A673 (cell line): Measurements from ENCODE around the gene FAAP20. TPM values are rescaled to one million over a fixed set of nuclear protein-coding genes. Genes with fewer than 3 reads are reported as not detected.
A peak's percentile ranks its signal among the peaks of the same experiment; 100 is the strongest.

ENCODE experiments used
- BruUV-seq: library from RNA; stranded (reverse); fragments of 400-500 nt; replicated peaks from 2 replicates; lab custom pipeline; 2021; lab: Mats Ljungman, UMichigan
- CTCF ChIA-PET: fragments of 300-600 bp; sonication (Branson Sonifier 250); formaldehyde crosslinking; loops from one replicate; lab custom pipeline; 2022; ENCODE audit warnings: antibody characterized with exemption; lab: Charles Lee
- POLR2A ChIA-PET: fragments of 300-600 bp; sonication (Branson Sonifier 250); formaldehyde crosslinking; loops from one replicate; lab custom pipeline; 2022; ENCODE audit warnings: antibody characterized with exemption; ENCODE audit not compliant: low non-redundant PET; lab: Charles Lee
- DNase-seq: peaks from one replicate; pipeline ENCODE4 v3.0.0-alpha.2; 2015; ENCODE audit warnings: low spot score
- H3K27ac ChIP-seq: fragments of 200-600 bp; sonication (generic); 2 replicates; pipeline ENCODE4 v1.5.1; 2016; ENCODE audit warnings: mixed run types, low read depth, mild to moderate bottlenecking, mixed read lengths, antibody characterized with exemption, low read length; ENCODE audit not compliant: poor library complexity, severe bottlenecking
- H3K27me3 ChIP-seq: fragments of 200-600 bp; sonication (generic); replicated peaks from 2 replicates; pipeline ENCODE4 v1.6.1; 2017; ENCODE audit warnings: mixed run types, low read depth, mild to moderate bottlenecking, mixed read lengths, antibody characterized with exemption, low read length; ENCODE audit not compliant: insufficient read depth, poor library complexity
- H3K36me3 ChIP-seq: fragments of 200-600 bp; sonication (generic); 2 replicates; pipeline ENCODE4 v1.6.1; 2016; ENCODE audit warnings: mixed run types, mild to moderate bottlenecking, mixed read lengths, antibody characterized with exemption, low read length; ENCODE audit not compliant: insufficient read depth, poor library complexity, severe bottlenecking
- H3K4me1 ChIP-seq: fragments of 200-600 bp; sonication (generic); 2 replicates; pipeline ENCODE4 v1.6.1; 2017; ENCODE audit warnings: mixed run types, mild to moderate bottlenecking, mixed read lengths, antibody characterized with exemption, low read length; ENCODE audit not compliant: insufficient read depth, poor library complexity, severe bottlenecking
- H3K4me3 ChIP-seq: fragments of 200-600 bp; sonication (generic); 2 replicates; pipeline ENCODE4 v1.5.1; 2016; ENCODE audit warnings: low read depth, mixed run types, mild to moderate bottlenecking, mixed read lengths, low read length; ENCODE audit not compliant: poor library complexity, severe bottlenecking
- H3K9me3 ChIP-seq: fragments of 200-600 bp; sonication (generic); 2 replicates; pipeline ENCODE4 v1.6.1; 2016; ENCODE audit warnings: mixed run types, low read depth, mild to moderate bottlenecking, mixed read lengths, antibody characterized with exemption, low read length; ENCODE audit not compliant: poor library complexity, severe bottlenecking
- EZH2 ChIP-seq: fragments of 200-600 bp; sonication (generic); IDR thresholded peaks from 2 replicates; pipeline ENCODE4 v1.6.1; 2017; ENCODE audit warnings: borderline replicate concordance, low read depth, mild to moderate bottlenecking, mixed read lengths, antibody characterized with exemption, low read length; ENCODE audit not compliant: poor library complexity, severe bottlenecking
- intact Hi-C: fragments of 100-400 bp; cut with micrococcal nuclease; formaldehyde crosslinking; loops from one replicate; pipeline ENCODE4 v1.10.0; 2022; ENCODE audit not compliant: unreplicated experiment
- total RNA-seq: library from RNA; stranded (reverse); gene quantifications from 2 replicates; pipeline ENCODE4 v1.2.3, GENCODE V29; 2021
- TF ChIP-seq, protein P1 (sequence below): fragments of 300-800, 200-600 bp; sonication (generic); conservative IDR thresholded peaks from 2 replicates; pipeline ENCODE4 v1.5.1; 2017; ENCODE audit warnings: low read depth, mild to moderate bottlenecking, antibody characterized with exemption, low read length, moderate library complexity, mixed read lengths

The FAAP20 gene
- total RNA-seq, 1 experiment from 2014 or later, result 114 TPM

- POLR2A ChIA-PET, result no interaction called here
- Histone ChIP-seq H3K4me3 (peak overlapping the region; percentile 43), H3K27ac (no peak overlapping the region), H3K36me3 (no peaks in the 10 kb centered on the region), H3K4me1 (no peaks in the 10 kb centered on the region), H3K9me3 (no peaks in the 10 kb centered on the region), H3K27me3 (no peaks in the 10 kb centered on the region)
- no TSS peak for BruUV-seq
- no peak for TF ChIP-seq EZH2
- TF ChIP-seq, protein P1, sequence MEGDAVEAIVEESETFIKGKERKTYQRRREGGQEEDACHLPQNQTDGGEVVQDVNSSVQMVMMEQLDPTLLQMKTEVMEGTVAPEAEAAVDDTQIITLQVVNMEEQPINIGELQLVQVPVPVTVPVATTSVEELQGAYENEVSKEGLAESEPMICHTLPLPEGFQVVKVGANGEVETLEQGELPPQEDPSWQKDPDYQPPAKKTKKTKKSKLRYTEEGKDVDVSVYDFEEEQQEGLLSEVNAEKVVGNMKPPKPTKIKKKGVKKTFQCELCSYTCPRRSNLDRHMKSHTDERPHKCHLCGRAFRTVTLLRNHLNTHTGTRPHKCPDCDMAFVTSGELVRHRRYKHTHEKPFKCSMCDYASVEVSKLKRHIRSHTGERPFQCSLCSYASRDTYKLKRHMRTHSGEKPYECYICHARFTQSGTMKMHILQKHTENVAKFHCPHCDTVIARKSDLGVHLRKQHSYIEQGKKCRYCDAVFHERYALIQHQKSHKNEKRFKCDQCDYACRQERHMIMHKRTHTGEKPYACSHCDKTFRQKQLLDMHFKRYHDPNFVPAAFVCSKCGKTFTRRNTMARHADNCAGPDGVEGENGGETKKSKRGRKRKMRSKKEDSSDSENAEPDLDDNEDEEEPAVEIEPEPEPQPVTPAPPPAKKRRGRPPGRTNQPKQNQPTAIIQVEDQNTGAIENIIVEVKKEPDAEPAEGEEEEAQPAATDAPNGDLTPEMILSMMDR, result no peak
- intact Hi-C loops, result no loop called here
- CTCF ChIA-PET, result interaction anchor here (0.7 to 1.5 kb wide), 7 partner anchors 9 to 207 kb away, joined by 3 to 9 read pairs (median 4); no protein-coding TSS in a partner anchor
- no peak for DNase-seq
Measured at GRCh38 chr1:2175055-2175414, 19.5 kb downstream of the FAAP20 start.

- ChIA-PET POLR2A (interaction anchor here (0.6 to 0.7 kb wide), 2 partner anchors 15 to 25 kb away, joined by 7 to 10 read pairs; no protein-coding TSS in a partner anchor), CTCF (interaction anchor here (0.5 to 1.5 kb wide), 15 partner anchors 10 to 351 kb away, joined by 3 to 9 read pairs (median 3); partner anchors contain the start of gene FAAP20)
- Histone ChIP-seq H3K9me3 (no peaks in the 10 kb centered on the region), H3K4me3 (peak overlapping the region; percentile 43), H3K27me3 (no peaks in the 10 kb centered on the region), H3K27ac (no peak overlapping the region), H3K36me3 (no peaks in the 10 kb centered on the region), H3K4me1 (no peaks in the 10 kb centered on the region)
- TF ChIP-seq, protein P1, result peak; percentile 100
- TF ChIP-seq EZH2, result no peak
- peak; percentile 77 for DNase-seq
- BruUV-seq, result no TSS peak
- intact Hi-C loops, result no loop called here
Measured at GRCh38 chr1:2174348-2175054, 20.1 kb downstream of the FAAP20 start.

DNA sequence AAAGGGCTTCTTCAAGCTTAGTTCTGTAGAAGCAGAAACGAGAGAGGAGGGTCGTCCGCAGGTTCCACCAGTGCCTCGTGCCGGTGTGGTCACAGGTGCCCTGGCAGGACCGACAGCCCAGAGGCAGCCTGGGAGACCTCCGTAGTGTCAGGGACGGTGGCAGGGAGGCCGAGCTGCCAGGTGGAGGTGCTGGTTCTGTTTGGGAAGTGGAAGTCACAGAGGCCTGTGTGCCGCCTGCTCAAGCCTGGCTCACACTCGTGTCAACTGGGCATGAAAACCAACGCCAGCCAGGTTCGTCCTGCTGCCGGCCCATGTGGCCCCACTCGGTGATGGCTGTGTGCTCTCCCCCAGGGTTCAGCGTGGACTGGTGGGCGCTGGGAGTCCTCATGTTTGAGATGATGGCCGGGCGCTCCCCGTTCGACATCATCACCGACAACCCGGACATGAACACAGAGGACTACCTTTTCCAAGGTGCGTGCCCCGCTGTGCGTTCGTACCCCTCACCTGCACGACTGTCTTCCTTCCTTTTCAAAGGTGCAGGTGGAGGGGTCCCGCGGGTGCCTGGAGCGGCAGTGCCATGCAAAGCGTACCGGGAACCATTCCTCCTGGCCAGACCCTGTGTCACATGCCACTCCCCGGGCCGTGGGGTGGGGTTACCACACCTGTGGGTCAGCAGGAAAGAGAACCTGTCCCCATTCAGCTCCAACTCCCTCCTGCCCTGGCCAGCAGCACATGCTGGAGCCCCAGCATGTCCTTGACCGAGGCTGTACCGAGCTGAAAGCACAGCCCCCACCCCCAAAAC is 20.8 kb downstream of the FAAP20 start:
- no peaks in the 10 kb centered on the region for H3K36me3 ChIP-seq
- intact Hi-C loops, result no loop called here
- CTCF ChIA-PET, result interaction anchor here (0.6 to 1.5 kb wide), 9 partner anchors 10 to 208 kb away, joined by 3 to 9 read pairs (median 3); partner anchors contain the start of gene FAAP20
- no peaks in the 10 kb centered on the region for H3K9me3 ChIP-seq
- peak overlapping the region; percentile 43 for H3K4me3 ChIP-seq
- TF ChIP-seq, protein P1, result no peak
- POLR2A ChIA-PET, result interaction anchor here (0.6 to 0.7 kb wide), 2 partner anchors 16 to 26 kb away, joined by 7 to 10 read pairs; no protein-coding TSS in a partner anchor
- DNase-seq, result no peak
- H3K27ac ChIP-seq, result no peak overlapping the region
- no peaks in the 10 kb centered on the region for H3K4me1 ChIP-seq
- BruUV-seq, result no TSS peak
- H3K27me3 ChIP-seq, result no peaks in the 10 kb centered on the region
